SIG-M5 (cell line): ENCODE results near the gene PRR5.

ENCODE experiments used
- DNase-seq: peaks from one replicate; lab custom pipeline; 2025; lab: John Stamatoyannopoulos, UW

PRR5 gene

DNA sequence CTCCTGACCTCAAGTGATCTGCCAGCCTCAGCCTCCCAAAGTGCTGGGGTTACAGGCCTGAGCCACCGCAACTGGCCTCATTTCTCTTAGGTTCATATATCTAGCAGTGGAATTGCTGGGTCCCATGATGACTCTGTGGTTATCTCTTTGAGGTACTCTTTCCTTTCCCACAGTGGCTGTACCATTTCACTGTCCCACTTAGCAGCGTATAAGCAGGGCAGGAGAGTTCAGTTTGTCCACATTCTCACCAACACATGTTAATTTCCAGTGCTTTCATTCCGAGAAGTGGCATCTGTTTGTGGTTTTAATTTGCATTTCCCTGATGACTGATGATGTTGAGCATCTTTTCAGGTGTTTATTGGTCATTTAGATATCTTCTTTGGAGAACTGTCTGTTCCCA lies 16.4 kb downstream of the PRR5 start:
- DNase-seq: no peak

DNA sequence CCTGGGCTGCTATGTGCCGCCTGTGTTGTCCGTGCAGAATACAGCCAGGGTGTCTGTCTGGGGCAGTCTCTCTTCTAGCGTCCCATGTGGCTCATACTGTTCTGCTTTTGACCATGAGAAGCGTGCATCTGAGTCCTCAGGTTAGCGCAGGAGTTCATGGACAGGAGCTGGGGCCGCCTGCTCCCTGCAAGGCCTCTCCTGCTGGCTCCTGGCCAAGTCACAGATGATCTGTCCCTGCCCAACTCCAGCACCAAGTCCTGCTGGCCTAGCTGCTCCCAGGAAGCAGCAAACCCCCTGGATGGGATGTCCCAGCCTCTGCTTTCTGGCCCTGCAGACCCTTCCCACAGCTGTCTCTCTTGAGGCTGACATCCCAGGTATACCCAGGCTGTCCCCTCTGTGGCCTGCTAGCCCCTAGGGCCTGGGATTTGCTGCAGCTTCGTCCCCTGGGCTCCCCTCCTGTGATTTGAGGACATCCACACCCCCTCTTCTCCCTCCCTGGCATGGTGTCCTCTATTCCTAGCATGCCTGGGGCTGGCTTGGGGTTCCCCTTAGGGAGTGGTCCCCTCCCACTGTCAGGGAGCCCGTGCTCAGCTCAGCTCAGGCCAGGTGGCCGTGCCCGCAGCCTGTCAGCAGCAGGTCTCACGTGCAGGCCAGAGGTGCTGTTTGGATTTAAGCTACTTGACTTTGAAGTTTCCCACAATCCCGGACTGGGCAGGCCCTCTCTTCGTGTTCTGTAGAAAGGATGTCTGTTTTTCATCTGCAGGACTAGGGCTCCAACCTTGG lies 17.8 kb downstream of the PRR5 start:
- DNase-seq: no peak

DNA sequence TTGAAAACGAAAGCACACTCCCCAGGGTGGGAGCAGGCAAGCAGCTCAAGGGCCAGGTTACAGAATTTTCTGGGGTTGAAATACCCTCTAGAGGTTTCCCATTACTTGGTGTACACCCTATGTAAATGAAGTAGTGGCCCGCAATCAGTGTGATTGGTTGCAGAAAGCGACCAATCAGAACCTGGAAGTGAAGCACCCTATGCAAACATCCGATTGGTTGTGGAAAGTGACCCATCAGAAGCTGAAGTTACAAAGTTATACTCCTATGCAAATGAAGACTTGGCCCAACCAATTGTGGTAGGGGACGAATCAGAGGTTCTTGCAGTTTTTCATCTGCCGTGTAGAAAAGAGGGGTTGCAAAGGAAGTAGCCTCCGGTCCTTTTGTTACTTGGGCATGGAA lies 19.2 kb downstream of the PRR5 start:
- DNase-seq: no peak

DNA sequence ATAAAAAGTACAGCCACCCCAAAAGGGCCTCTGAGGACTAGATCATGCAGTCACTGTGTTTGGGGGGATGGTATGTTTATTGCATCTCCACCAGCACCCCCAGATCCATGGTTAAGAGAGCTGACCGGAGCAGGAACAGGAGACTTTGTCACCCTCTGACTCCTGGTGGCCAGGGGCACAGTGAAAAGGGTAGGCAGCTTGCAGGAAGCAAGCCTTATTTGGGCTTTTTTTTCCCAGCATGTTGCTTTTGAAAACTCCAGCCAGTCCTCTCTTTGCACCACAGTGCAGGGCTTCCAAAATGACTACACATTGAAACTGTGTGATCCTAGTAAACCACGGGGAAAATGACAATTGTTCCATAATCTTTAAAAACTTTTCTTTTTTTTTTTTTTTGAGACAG lies 20.6 kb downstream of the PRR5 start:
- DNase-seq: no peak

DNA sequence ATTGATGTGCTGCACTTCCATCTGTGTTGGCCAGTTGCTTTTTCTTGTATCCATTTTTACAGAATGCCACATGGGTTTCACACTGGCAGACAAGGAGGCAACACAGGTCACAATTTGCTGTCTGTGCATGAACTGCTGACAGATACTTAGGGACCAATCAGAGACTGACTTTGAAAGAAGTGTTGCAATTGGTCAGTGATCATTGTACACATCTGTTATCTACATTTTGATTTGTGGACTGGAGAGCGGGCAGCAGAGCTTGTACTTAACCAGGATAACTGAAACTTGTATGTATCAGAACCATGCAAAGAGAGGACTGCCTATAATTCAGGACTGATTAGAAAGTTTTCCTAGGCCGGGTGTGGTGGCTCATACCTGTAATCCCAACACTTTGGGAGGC lies 21.8 kb downstream of the PRR5 start:
- no peak for DNase-seq

DNA sequence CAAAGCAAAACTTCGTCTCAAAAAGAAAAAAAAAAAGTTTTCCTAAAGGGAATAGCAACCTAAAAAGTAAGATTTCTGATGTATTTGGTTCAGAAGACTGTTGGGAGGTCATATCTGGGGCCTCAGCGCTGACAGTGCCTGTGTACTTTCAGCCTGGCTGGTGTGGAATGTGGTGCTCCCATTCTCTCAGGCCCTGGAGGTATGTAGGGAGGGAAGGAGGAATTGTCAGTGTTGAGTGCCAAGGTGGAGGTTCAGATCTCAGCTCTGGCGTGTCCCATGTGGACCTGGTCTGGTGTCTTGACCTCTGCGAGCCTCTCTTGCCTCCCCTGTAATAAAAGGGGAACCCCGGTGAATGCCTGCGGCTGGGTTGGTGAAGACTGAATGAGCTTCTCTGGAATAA lies 22.4 kb downstream of the PRR5 start:
- DNase-seq: no peak

DNA sequence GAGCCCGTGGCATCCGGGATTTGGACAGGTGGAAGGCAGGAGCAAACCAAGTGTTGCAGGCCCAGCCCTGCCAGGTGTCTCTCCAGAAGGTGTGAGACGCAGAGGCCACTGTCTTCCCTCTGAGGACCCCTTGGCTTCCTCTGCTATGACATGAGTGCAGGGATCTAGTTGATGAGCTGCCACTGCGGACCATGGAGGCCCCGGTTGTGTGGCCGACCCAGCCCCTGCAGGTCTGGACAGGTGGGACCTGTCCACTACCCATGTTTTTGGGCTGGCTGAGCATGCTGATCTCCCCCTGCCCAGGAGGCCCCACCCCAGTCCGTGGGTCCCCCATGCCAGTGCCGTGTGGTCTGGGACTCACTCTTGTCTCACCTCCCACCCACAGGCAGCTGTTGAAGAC lies 22.9 kb downstream of the PRR5 start:
- DNase-seq: no peak

DNA sequence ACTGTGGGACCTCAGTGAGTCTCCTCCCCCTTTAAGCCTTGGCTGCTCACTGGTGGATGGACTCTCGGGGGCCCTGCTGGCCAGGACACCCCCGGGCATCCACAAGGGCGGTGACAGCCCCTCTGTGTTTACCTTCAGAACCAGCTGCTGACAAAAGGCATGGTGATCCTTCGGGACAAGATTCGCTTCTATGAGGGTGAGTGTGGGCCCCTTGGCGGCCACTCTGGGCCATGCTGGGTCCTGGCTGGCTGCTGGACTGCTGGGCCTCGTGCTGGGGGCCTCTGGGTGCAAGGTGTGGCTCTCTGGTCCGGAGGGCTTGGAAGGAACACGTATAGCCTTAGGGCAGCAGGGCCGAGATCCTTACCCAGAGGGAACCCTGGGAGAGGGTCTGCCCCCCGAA lies 24.4 kb downstream of the PRR5 start:
- DNase-seq: no peak

DNA sequence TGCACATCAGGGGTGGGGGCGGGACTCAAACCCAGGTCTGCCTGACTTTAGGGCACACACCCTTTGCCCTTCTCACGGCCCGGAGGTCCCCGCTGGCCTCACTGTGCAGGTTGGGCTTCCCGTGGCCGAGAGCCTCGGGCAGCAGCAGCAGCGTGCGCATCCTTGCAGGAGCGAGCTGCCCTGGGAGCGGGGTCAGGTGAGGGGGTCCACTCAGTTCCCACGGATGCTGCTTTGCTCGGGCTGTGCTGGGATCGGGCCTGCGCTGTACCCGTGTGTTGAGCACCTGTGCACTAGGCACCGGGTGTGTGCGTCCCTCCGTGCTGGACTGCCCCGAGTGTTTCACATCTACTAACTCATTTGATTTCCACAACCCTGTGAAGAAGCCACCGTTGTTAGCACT lies 25.1 kb downstream of the PRR5 start:
- no peak for DNase-seq

DNA sequence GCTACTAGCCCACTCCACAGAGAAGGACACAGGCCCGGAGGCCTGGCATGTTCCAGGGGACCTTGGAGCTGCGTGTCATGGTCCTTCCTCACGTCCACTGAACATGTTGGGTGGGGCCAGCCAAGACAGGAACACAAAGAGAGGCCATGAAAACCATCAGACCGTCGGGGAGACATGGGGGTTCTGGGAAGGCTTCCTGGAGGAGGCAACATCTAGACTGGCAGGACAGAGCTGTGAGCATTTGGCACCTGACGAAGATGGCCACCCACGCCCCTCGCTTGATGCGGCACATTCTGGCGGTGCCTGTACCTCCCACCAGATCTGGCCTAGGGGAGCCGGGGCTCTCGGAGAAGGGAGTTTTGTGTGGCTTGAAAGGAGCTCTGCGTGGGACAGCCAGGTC lies 25.7 kb downstream of the PRR5 start:
- DNase-seq: no peak

DNA sequence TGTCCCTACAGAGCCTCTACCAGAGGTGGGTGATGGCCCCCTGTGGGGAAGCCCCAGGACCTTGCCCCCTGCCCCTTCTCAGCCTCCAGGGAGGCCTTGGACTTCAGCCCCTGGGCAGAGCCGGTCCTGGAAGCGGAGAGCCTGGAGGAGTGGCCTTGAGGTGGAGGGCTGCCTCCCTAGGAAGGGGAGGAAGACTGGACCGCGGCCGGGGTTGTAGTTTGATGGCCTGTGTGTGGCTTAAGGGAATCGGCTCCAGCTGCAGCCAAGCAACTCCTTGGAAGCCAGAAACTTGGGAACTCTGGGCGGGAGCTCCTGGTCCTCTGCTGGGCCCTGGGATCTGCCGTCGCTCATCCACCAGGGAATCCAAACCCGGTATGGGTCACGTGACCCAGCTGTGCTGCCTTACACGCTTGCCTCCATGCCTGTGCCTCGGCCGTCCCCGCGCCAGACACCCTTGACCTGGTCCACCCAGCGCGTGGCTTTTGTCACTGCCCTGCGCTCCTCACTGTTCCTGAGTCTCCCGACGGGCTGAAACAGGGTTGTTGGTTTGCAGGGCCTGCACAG lies 26.8 kb downstream of the PRR5 start:
- no peak for DNase-seq

DNA sequence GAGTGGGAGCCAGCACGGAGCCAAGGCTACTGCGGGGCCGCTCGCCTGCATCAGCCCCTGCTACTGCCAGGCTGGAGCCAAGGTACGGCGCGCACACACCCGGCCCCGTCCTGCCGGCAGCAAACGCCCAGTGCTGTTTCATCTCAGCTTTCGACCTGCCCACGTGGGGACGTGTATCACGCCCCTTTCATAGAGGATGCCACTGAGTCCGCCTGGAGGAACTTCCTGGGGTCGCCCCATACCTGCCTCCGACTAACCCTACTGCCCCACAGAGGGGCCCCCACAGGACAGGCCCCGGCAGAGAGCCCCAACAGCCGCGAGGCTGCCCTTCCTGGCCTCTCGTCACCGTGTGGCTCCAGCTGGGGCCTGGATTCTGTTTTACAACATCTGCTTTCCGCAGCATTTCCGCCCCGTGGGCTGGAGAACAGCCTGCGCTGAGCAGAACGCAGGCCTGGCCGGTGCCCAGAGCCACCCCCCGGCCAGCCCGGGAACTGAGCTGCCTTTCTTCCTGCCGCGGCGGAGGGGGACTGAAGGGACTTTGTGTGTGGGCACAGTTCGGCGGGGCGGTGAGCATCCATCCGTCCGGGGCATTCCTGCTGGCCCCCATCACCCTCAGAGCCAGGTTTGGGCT lies 27.5 kb downstream of the PRR5 start:
- DNase-seq: no peak

DNA sequence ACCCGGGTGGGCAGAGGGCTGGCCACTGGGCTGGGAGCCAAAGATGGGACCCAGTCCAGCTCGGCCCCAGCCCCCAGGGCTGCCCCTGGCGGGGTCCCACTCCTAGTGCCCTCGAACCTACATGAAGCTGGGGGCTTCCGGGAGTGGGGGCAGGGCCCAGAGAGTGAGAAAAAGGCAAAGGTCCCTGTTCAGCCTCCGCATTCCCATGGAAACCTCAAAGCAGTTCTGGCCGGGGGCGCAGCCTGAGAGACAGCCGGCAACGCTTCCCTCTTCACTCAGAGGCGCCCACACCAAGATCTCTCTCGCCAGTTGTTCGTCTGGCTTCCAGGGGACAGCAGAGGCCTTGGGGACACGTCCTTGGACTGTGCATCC lies 28.0 kb downstream of the PRR5 start:
- DNase-seq: no peak

DNA sequence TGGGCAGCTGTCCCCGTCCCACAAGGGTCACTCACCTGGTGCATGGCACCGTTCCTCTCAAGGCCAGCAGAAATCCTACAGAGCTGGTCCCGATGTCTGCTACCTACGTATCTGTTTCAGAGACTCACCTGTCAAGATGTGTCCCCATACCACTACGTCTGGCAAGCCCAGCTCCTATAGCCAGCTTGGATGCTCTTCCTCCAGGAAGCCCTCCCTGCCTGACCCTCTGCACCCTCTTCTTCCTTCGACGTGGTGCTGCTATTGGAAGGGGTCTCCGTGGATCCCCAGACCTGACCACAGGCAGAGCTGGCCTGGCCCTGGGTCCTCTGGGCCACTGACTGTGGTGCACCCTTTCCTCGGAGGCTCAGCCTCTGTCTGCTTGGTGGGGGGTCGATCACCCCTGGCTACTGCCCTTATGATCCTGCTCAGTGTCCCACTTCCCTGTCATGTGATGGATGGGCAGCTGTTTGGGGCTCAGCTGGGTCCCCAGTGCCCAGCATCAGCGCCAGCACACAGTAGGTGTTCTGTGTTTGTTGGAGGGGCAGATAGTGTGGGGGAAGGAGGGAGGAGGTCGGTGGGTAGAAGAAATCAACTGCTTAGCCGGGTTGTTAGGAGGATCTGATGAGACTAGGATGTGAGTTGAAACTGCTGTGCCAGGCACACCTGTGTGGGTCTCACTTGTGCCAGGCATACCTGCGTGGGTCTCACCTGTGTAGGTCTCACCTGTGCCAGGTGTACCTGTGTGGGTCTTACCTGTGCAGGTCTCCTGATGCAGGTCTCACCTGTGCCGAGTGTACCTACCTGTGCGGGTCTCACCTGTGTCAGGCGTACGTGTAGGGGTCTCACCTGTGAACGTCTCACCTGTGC lies 28.7 kb downstream of the PRR5 start:
- no peak for DNase-seq

DNA sequence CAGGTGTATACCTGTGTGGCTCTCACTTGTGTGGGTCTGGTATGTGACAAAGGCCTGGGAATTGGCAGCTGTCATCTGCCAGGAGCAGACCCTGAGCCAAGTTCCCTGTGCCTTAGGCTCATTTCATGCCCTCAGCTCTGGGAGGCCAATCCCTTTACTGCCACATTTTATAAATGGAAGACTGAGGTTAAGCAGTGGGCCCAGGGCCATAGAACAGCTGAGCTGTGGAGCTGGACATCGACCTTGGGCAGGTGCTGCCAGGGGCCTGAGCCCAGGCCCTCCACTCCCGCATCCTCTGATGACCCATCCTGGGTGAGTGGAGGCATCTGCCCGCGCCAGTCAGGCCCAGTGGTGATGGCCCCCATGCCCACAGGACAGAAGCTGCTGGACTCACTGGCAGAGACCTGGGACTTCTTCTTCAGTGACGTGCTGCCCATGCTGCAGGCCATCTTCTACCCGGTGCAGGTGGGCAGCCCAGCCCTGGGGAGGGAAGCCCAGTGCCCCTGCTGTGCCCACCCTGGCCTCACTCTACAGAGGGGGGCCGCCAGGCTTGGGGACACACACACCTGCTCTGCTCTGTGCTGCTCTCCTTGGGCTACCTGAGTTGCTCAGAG lies 29.5 kb downstream of the PRR5 start:
- no peak for DNase-seq

DNA sequence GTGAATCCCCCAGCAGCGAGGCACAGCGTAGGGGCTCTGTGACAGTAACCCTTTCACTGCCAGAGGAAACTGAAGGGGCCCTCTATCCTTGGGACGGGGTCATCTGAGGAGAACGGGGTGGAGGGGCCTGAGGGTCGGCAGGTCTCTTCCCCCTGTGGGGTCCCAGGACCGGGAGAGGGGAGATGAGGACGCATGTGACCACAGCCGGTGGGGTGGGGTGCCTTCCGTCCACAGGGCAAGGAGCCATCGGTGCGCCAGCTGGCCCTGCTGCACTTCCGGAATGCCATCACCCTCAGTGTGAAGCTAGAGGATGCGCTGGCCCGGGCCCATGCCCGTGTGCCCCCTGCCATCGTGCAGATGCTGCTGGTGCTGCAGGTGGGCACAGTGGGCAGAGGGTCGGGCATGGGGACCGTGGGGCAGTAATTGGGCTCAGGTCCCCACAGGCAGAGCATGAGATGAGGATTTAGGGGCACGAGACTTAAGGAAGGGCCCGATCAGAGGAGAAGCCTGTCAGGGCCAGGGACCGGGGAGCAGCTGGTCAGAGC lies 30.1 kb downstream of the PRR5 start:
- no peak for DNase-seq

DNA sequence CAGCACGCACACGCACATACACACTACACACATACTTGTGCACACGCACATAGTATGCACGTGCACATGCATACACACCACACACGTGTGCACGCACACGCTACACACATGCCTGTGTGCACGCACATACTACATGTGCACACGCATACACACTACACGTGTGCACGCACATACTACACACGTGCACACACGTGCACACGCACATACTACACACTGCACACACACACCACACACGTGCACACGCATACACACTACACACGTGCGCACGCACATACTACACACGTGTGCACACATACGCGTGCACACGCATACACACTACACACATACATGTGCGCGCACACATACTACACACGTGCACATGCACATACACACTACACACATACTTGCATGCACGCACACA lies 30.7 kb downstream of the PRR5 start:
- no peak for DNase-seq

DNA sequence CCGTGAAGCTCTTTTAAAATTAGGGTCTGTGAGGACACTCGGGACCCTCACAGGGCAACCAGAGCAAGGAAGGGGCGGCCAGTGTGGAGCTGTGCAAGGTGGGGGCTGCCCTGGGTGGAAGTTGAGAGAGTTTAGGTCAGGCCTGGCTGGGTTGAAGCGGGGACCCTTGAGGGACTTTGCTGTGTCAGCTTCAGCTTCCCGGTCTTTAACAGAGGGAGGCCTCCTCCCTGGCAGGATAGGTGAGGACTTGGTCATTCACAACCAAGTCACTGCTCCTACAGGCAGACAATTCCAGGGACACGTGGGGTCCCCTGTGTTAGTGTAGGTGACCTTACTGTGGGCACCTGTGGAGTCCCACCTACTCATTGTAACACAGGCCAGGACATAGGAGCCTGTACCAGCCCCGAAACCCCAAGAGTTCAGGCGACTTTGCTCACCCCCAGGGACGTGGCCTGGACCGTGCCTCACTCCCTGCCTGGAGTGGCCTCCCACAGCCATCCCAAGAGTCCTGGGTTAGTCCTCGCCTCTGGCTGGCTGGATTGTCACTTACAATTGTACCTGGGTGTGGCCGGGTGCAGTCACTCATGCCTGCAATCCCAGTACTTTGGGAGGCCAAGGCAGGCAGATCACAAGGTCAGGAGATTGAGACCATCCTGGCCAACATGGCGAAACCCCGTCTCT lies 31.6 kb downstream of the PRR5 start:
- DNase-seq: no peak

DNA sequence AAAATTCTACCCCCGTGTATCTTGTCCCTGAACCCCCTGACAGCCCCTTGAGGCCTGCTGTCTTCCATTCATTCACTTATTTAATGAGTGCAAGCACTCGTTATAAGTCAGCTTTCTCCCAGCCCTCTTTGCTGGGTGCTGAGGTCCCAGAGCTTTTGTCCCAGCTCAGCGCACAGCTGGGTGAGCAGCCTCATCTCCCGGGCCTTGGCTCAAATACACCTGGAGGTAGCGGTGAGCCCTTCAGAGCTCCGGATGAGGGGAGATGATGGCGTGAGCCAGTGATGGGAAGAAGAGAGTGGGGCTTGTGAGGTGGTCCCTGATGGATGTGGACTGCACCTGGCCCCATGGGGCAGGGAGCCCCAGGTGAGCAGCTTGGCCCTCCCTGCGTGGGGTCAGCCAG lies 32.3 kb downstream of the PRR5 start:
- no peak for DNase-seq

DNA sequence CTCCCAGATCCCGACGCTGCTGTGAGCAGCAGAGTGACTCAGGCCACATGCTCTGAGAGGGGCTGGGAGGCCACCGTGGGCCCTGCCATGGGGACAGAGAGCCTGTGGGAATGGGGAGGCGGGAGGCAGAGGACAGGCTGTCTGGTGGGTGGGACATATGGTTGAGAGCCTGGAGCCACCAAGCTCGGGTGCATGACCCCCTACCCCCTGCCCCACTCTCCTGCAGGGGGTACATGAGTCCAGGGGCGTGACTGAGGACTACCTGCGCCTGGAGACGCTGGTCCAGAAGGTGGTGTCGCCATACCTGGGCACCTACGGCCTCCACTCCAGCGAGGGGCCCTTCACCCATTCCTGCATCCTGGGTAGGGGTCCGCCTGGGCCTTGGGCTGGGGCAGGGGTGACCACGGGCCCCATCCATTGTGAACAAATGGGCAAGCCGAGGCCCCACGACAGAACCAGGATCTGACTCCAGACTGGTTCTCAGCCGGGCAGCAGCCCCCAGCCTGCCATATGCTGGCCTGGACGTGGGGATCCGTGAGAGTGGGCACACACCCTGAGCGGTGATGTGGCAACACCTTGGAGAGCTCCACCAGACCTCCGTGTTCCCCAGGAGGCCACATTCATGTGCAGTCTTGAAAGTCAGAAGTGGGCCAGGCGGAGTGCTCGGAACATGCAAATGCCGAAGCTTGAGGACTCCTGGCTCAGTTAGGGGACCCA lies 33.0 kb downstream of the PRR5 start:
- DNase-seq: no peak
